ENCODE data around the gene SFT2D1. TPM values are rescaled to one million over a fixed set of nuclear protein-coding genes. Genes with fewer than 3 reads are reported as not detected.
"Not testable (repeated sequence)": the region's sequence is repeated elsewhere in the genome, so short reads cannot be mapped to it uniquely, and the experiment has no call there.

SFT2D1 gene
- total and polyA plus RNA-seq, 2 of the 4 experiments (the other 2 are of a cell fraction), result 10.2 to 45.8 TPM

GRCh38 chr6:166362427-166362826 is 20.1 kb upstream of the SFT2D1 start:
- POLR2A ChIA-PET (ENCODE audit: unreplicated experiment); H3K23ac ChIP-seq (ENCODE audit: low read depth, low read length); H2AK9ac ChIP-seq (replicated peaks; ENCODE audit: low read depth, low read length, poor library complexity); H2AK5ac ChIP-seq (ENCODE audit: low read depth, low read length); H2AFZ ChIP-seq (replicated peaks; ENCODE audit: low read length, poor library complexity); H2BK120ac ChIP-seq (ENCODE audit: low read depth, low read length); H3K9me3 ChIP-seq (ENCODE audit: control insufficient read depth, insufficient read depth, low read length); H3K56ac ChIP-seq (ENCODE audit: extremely low read depth, insufficient read depth, low read length); H3K9ac ChIP-seq (ENCODE audit: low read depth, low read length); H4K8ac ChIP-seq (ENCODE audit: low read depth in 2 of 2, low read length in 2 of 2); H3K9me1 ChIP-seq (ENCODE audit: insufficient read depth, low read length); CTCF ChIA-PET; H3K14ac ChIP-seq (replicated peaks; ENCODE audit: low read depth, low read length); ATAC-seq (ENCODE audit: low read depth); H2BK5ac ChIP-seq (ENCODE audit: low read depth, low read length, poor library complexity, severe bottlenecking); H4K91ac ChIP-seq (ENCODE audit: insufficient read depth, low read depth, low read length); in situ Hi-C loops (cut with MboI; ENCODE audit: low sequenced_read_pairs); H3K36me3 ChIP-seq (ENCODE audit: control insufficient read depth, insufficient read depth, low read length); H4K20me1 ChIP-seq (ENCODE audit: insufficient read depth, low read length); H3K18ac ChIP-seq (ENCODE audit: low read depth, low read length); H3K4me1 ChIP-seq (ENCODE audit: control insufficient read depth, insufficient read depth, low read length); H3K79me1 ChIP-seq (ENCODE audit: low read depth in 1 of 2, low read length in 2 of 2); H4K5ac ChIP-seq (ENCODE audit: low read depth, low read length); intact Hi-C loops (cut with micrococcal nuclease); H3K27ac ChIP-seq (ENCODE audit: insufficient read depth, low read length); H3K27me3 ChIP-seq (ENCODE audit: control insufficient read depth, insufficient read depth, low read length); H3K4me2 ChIP-seq (ENCODE audit: low read depth, low read length); H2BK20ac ChIP-seq (ENCODE audit: low read depth, low read length); BruUV-seq (replicated peaks); DNase-seq; H2BK15ac ChIP-seq (ENCODE audit: low read depth, low read length); H3K4me3 ChIP-seq (ENCODE audit: insufficient read depth, low read depth, low read length); dilution Hi-C loops (cut with HindIII; ENCODE audit: low sequenced_read_pairs, unreplicated experiment); H3K4ac ChIP-seq (ENCODE audit: low read depth, low read length): not testable (repeated sequence)
- WGBS, 2 experiments (ENCODE audit: extremely low coverage in 2 of 2, insufficient read length in 1 of 2), result no CpG with 5 or more reads among the region's 4 CpGs
